Neural cell (in vitro differentiated cells): Measurements from ENCODE around the gene GNG12. TPM values are rescaled to one million over a fixed set of nuclear protein-coding genes. Genes with fewer than 3 reads are reported as not detected.
"Not testable (repeated sequence)": the region's sequence is repeated elsewhere in the genome, so short reads cannot be mapped to it uniquely, and the experiment has no call there.

Experiments
- H2AFZ ChIP-seq: fragments of 200-600, 300-800 bp; sonication (generic), shearing (Covaris generic); 2 replicates; pipeline ENCODE4 v1.6.0; 2014; ENCODE audit warnings: low read depth, mild to moderate bottlenecking, antibody characterized with exemption, low read length, moderate library complexity
- H3F3A ChIP-seq: fragments of 200-600 bp; shearing (Covaris generic); 2 replicates; pipeline ENCODE4 v1.6.1; 2016; ENCODE audit warnings: mild to moderate bottlenecking, moderate library complexity, mixed read lengths, antibody characterized with exemption, low read length; ENCODE audit not compliant: insufficient read depth, poor library complexity, severe bottlenecking
- H3K27ac ChIP-seq: fragments of 200-600, 300-800 bp; sonication (generic), shearing (Covaris generic); 2 replicates; pipeline ENCODE4 v1.5.1; 2014; ENCODE audit warnings: mild to moderate bottlenecking, low read length, moderate library complexity
- H3K27me3 ChIP-seq: fragments of 300-800, 200-600 bp; sonication (generic), shearing (Covaris generic); 2 replicates; pipeline ENCODE4 v1.6.0; 2014; ENCODE audit warnings: mild to moderate bottlenecking, low read depth, low read length, moderate library complexity; ENCODE audit not compliant: insufficient read depth
- H3K36me3 ChIP-seq: fragments of 300-800, 200-600 bp; sonication (generic), shearing (Covaris generic); 2 replicates; pipeline ENCODE4 v1.5.1; 2014; ENCODE audit warnings: mild to moderate bottlenecking, antibody characterized with exemption, low read length, moderate library complexity; ENCODE audit not compliant: insufficient read depth
- H3K4me2 ChIP-seq: fragments of 300-800, 200-600 bp; sonication (generic), shearing (Covaris generic); 2 replicates; pipeline ENCODE4 v1.6.0; 2014; ENCODE audit warnings: mild to moderate bottlenecking, low read length
- H3K4me3 ChIP-seq: fragments of 300-800, 200-600 bp; sonication (generic), shearing (Covaris generic); 2 replicates; pipeline ENCODE4 v1.5.1; 2014; ENCODE audit warnings: mild to moderate bottlenecking, low read length, moderate library complexity
- H3K79me2 ChIP-seq: fragments of 200-600 bp; shearing (Covaris generic); replicated peaks from 2 replicates; pipeline ENCODE4 v1.6.0; 2014; ENCODE audit warnings: mild to moderate bottlenecking, low read length, moderate library complexity; ENCODE audit not compliant: insufficient read depth
- H3K9ac ChIP-seq: fragments of 300-800, 200-600 bp; sonication (generic), shearing (Covaris generic); 2 replicates; pipeline ENCODE4 v1.6.1; 2016; ENCODE audit warnings: mild to moderate bottlenecking, low read length, mixed read lengths
- H3K9me2 ChIP-seq: fragments of 200-600 bp; shearing (Covaris generic); 2 replicates; pipeline ENCODE4 v1.6.1; 2016; ENCODE audit warnings: mild to moderate bottlenecking, low read length, mixed read lengths; ENCODE audit not compliant: insufficient read depth
- H3K9me3 ChIP-seq: fragments of 200-600, 300-800 bp; sonication (generic), shearing (Covaris generic); 2 replicates; pipeline ENCODE4 v1.6.1; 2016; ENCODE audit warnings: mild to moderate bottlenecking, mixed run types, low read length, moderate library complexity, mixed read lengths
- H4K20me1 ChIP-seq: fragments of 200-600 bp; shearing (Covaris generic); 2 replicates; pipeline ENCODE4 v1.6.1; 2016; ENCODE audit warnings: mild to moderate bottlenecking, mixed run types; ENCODE audit not compliant: insufficient read depth
- EP300 ChIP-seq: fragments of 450-650 bp; conservative IDR thresholded peaks from 2 replicates; pipeline ENCODE4 v1.6.1; 2014; ENCODE audit warnings: antibody characterized with exemption, mild to moderate bottlenecking, moderate library complexity; ENCODE audit not compliant: poor library complexity, severe bottlenecking
- EZH2 ChIP-seq: fragments of 200-600, 300-800 bp; shearing (Covaris generic), sonication (generic); IDR thresholded peaks from 2 replicates; pipeline ENCODE4 v1.6.1; 2014; ENCODE audit warnings: antibody characterized with exemption, low read length, borderline replicate concordance, mild to moderate bottlenecking; ENCODE audit not compliant: insufficient read depth, poor library complexity, severe bottlenecking
- MXI1 ChIP-seq: fragments of 450-650 bp; conservative IDR thresholded peaks from 2 replicates; pipeline ENCODE4 v1.6.1; 2014; ENCODE audit warnings: antibody characterized with exemption, mild to moderate bottlenecking; ENCODE audit not compliant: poor library complexity, severe bottlenecking
- POLR2AphosphoS5 ChIP-seq: IDR thresholded peaks from 2 replicates; pipeline ENCODE4 v1.6.1; 2012
- RAD21 ChIP-seq: fragments of 450-650 bp; conservative IDR thresholded peaks from 2 replicates; pipeline ENCODE4 v1.6.1; 2014; ENCODE audit warnings: antibody characterized with exemption, mild to moderate bottlenecking, moderate library complexity
- SMC3 ChIP-seq: fragments of 450-650 bp; conservative IDR thresholded peaks from 2 replicates; pipeline ENCODE4 v1.6.1; 2014; ENCODE audit warnings: antibody characterized with exemption, mild to moderate bottlenecking, moderate library complexity; ENCODE audit not compliant: poor library complexity
- TAF1 ChIP-seq: IDR thresholded peaks from 2 replicates; pipeline ENCODE4 v1.6.1; 2012; ENCODE audit warnings: low read depth
- polyA plus RNA-seq: library from polyadenylated mRNA; depleted of rRNA; stranded (reverse); fragments of >200 nt; gene quantifications from 2 replicates; pipeline ENCODE4 v1.2.3, GENCODE V29; 2014
- TF ChIP-seq, protein P1 (sequence below): IDR thresholded peaks from 2 replicates; pipeline ENCODE4 v1.6.1; 2012; ENCODE audit warnings: borderline replicate concordance
- TF ChIP-seq, protein P2 (sequence below): fragments of 450-650 bp; IDR thresholded peaks from 2 replicates; pipeline ENCODE4 v1.5.1; 2014; ENCODE audit warnings: antibody characterized with exemption, mild to moderate bottlenecking, moderate library complexity; ENCODE audit not compliant: poor library complexity, severe bottlenecking

The GNG12 gene
- polyA plus RNA-seq, 1 donor from 2014 or later = 0.35 TPM

DNA sequence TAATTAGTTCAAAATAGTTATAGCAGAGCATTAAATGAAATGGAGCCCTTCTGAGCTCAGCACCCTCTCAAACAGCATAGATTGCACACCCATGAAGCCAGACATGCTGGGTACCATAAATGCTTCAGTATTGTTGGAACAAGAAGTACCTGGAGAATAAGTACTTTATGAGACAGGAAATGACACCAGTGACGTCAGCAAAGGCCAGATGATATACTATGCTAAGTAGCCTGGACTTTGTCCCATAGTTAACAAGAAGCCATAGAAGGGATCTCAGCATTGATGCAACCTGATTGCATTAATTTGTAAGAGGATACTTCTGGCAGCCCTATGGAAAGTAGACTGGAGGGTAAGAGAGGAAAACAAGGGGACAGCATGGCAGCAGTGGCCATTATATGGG lies 164.6 kb downstream of the GNG12 start:
- no peak for TF ChIP-seq SMC3
- TF ChIP-seq, protein P1, sequence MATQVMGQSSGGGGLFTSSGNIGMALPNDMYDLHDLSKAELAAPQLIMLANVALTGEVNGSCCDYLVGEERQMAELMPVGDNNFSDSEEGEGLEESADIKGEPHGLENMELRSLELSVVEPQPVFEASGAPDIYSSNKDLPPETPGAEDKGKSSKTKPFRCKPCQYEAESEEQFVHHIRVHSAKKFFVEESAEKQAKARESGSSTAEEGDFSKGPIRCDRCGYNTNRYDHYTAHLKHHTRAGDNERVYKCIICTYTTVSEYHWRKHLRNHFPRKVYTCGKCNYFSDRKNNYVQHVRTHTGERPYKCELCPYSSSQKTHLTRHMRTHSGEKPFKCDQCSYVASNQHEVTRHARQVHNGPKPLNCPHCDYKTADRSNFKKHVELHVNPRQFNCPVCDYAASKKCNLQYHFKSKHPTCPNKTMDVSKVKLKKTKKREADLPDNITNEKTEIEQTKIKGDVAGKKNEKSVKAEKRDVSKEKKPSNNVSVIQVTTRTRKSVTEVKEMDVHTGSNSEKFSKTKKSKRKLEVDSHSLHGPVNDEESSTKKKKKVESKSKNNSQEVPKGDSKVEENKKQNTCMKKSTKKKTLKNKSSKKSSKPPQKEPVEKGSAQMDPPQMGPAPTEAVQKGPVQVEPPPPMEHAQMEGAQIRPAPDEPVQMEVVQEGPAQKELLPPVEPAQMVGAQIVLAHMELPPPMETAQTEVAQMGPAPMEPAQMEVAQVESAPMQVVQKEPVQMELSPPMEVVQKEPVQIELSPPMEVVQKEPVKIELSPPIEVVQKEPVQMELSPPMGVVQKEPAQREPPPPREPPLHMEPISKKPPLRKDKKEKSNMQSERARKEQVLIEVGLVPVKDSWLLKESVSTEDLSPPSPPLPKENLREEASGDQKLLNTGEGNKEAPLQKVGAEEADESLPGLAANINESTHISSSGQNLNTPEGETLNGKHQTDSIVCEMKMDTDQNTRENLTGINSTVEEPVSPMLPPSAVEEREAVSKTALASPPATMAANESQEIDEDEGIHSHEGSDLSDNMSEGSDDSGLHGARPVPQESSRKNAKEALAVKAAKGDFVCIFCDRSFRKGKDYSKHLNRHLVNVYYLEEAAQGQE = no peak
- no peak for TF ChIP-seq RAD21
- TF ChIP-seq, protein P2, sequence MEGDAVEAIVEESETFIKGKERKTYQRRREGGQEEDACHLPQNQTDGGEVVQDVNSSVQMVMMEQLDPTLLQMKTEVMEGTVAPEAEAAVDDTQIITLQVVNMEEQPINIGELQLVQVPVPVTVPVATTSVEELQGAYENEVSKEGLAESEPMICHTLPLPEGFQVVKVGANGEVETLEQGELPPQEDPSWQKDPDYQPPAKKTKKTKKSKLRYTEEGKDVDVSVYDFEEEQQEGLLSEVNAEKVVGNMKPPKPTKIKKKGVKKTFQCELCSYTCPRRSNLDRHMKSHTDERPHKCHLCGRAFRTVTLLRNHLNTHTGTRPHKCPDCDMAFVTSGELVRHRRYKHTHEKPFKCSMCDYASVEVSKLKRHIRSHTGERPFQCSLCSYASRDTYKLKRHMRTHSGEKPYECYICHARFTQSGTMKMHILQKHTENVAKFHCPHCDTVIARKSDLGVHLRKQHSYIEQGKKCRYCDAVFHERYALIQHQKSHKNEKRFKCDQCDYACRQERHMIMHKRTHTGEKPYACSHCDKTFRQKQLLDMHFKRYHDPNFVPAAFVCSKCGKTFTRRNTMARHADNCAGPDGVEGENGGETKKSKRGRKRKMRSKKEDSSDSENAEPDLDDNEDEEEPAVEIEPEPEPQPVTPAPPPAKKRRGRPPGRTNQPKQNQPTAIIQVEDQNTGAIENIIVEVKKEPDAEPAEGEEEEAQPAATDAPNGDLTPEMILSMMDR = no peak
- TF ChIP-seq MXI1 = no peak
- no peak for TF ChIP-seq POLR2AphosphoS5
- no peak for TF ChIP-seq EP300
- no peak for TF ChIP-seq EZH2
- no peak for TF ChIP-seq TAF1
- Histone ChIP-seq H3K4me2 (no peak overlapping the region), H3K36me3 (no peaks in the 10 kb centered on the region), H3F3A (no peaks in the 10 kb centered on the region), H3K4me3 (no peak overlapping the region), H2AFZ (no peak overlapping the region), H3K79me2 (no peaks in the 10 kb centered on the region), H4K20me1 (no peaks in the 10 kb centered on the region), H3K9me3 (no peaks in the 10 kb centered on the region), H3K9me2 (no peaks in the 10 kb centered on the region), H3K27me3 (no peaks in the 10 kb centered on the region), H3K27ac (no peak overlapping the region), H3K9ac (no peak overlapping the region)

DNA sequence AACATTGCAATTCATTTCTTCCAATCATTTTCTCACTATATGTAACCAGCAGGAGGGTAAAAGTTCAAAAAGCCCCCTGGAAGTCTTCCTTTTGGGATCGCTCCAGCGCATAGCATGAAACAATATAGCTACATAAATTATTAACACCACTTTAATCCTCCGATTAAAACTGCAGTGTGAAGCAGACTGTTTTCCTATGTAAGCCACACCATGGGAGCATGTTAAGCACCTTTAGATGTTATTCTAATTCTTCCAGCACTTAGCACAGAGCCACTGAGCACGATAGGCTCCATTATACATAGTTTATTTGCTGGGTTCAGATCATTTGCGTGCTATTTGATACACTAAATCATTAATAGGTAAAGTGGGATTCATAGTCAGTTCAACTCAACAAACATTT lies 166.6 kb downstream of the GNG12 start:
- no peaks in the 10 kb centered on the region for H3K79me2 ChIP-seq
- no peaks in the 10 kb centered on the region for H3K36me3 ChIP-seq
- no peaks in the 10 kb centered on the region for H3F3A ChIP-seq
- no peak overlapping the region for H3K27ac ChIP-seq
- H4K20me1 ChIP-seq = no peaks in the 10 kb centered on the region
- H3K27me3 ChIP-seq = no peaks in the 10 kb centered on the region
- no peak overlapping the region for H2AFZ ChIP-seq
- TF ChIP-seq, protein P1 = no peak
- TF ChIP-seq RAD21 = no peak
- no peak for TF ChIP-seq POLR2AphosphoS5
- TF ChIP-seq EP300 = no peak
- TF ChIP-seq EZH2 = no peak
- TF ChIP-seq MXI1 = no peak
- TF ChIP-seq, protein P2 = no peak
- TF ChIP-seq TAF1 = no peak
- no peak for TF ChIP-seq SMC3
- no peaks in the 10 kb centered on the region for H3K9me3 ChIP-seq
- H3K9me2 ChIP-seq = no peaks in the 10 kb centered on the region
- H3K4me2 ChIP-seq = no peak overlapping the region
- no peak overlapping the region for H3K4me3 ChIP-seq
- no peak overlapping the region for H3K9ac ChIP-seq

DNA sequence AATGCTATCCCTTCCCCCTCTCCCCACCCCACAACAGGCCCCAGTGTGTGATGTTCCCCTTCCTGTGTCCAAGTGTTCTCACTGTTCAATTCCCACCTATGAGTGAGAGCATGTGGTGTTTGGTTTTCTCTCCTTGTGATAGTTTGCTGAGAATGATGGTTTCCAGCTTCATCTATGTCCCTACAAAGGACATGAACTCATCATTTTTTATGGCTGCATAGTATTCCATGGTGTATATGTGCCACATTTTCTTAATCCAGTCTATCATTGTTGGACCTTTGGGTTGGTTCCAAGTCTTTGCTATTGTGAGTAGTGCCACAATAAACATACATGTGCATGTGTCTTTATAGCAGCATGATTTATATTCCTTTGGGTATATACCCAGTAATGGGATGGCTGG lies 168.0 kb downstream of the GNG12 start:
- not testable (repeated sequence) for H3K9me2 ChIP-seq, H3K36me3 ChIP-seq, H3K79me2 ChIP-seq, H3F3A ChIP-seq, H3K27ac ChIP-seq, H3K9ac ChIP-seq, H3K4me2 ChIP-seq, H4K20me1 ChIP-seq, H3K9me3 ChIP-seq, H3K4me3 ChIP-seq, H2AFZ ChIP-seq, H3K27me3 ChIP-seq
